Measurements from ENCODE around the gene CHST8. TPM values are rescaled to one million over a fixed set of nuclear protein-coding genes. Genes with fewer than 3 reads are reported as not detected.

CHST8 gene
- polyA plus RNA-seq, 1 of the 3 experiments (the other 2 are of a cell fraction): 0.05 TPM

DNA sequence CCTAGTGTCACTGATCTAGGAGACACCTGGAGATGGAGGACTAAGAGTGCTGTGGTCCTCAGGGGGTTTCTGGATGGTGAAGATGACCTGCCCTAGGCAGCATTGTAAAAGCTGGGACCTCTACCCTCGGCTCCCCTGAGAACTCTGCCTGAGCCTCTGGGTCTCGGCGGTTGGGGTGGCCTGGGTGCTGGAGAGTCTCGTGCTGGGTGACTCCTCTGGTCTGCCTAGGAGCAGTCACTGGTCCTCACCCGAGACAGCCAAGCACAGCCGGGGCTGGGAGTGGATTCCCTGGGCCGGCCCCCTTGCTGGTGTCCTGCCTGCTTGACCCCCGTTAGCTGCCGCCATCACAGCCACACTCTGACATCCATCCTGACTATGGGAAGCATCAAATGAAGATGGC lies 181.6 kb downstream of the CHST8 start:
- WGBS (ENCODE audit: low lambda C conversion rate): 94% methylated on average over 2 of the region's 9 CpGs
- Histone ChIP-seq H3K79me2 (ENCODE audit: insufficient read depth) (no peaks in the 10 kb centered on the region), H3K9me3 (no peaks in the 10 kb centered on the region), H3K9me2 (no peaks in the 10 kb centered on the region), H3F3A (replicated peaks; ENCODE audit: insufficient read depth) (no peaks in the 10 kb centered on the region), H3K27ac (ENCODE audit: low read depth in 2 of 2, low read length in 1 of 2) (no peak overlapping the region), H3K4me2 (no peak overlapping the region), H3K36me3 (replicated peaks in 1 of 2; ENCODE audit: control insufficient read depth in 1 of 2, insufficient read depth in 2 of 2, low read length in 1 of 2) (peaks cover 0 to 8% of the 10 kb centered on the region in 2 experiments), H4K20me1 (ENCODE audit: insufficient read depth) (no peaks in the 10 kb centered on the region), H3K4me3 (ENCODE audit: low read depth in 2 of 2, low read length in 1 of 2) (no peak overlapping the region), H2AFZ (ENCODE audit: low read depth) (no peak overlapping the region), H3K9ac (no peak overlapping the region), H3K4me1 (ENCODE audit: control insufficient read depth in 1 of 2, insufficient read depth in 2 of 2, low read depth in 1 of 2, low read length in 1 of 2) (peaks cover 0 to 34% of the 10 kb centered on the region in 2 experiments; a peak in 2 of 4 replicates), H3K27me3 (ENCODE audit: insufficient read depth) (no peaks in the 10 kb centered on the region)
- CTCF ChIA-PET: interaction anchor here (1.0 to 2.7 kb wide), 5 partner anchors 9 to 238 kb away, joined by 3 to 9 read pairs (median 5); no protein-coding TSS in a partner anchor
- TF ChIP-seq, protein P1, sequence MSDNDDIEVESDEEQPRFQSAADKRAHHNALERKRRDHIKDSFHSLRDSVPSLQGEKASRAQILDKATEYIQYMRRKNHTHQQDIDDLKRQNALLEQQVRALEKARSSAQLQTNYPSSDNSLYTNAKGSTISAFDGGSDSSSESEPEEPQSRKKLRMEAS (IDR thresholded peaks at IDR 0.05; ENCODE audit: low read depth): no peak
- no peak for TF ChIP-seq NRF1 (IDR thresholded peaks at IDR 0.05; ENCODE audit: low read depth, low read length)
- TF ChIP-seq JUND (IDR thresholded peaks at IDR 0.05): no peak
- TF ChIP-seq, protein P2, sequence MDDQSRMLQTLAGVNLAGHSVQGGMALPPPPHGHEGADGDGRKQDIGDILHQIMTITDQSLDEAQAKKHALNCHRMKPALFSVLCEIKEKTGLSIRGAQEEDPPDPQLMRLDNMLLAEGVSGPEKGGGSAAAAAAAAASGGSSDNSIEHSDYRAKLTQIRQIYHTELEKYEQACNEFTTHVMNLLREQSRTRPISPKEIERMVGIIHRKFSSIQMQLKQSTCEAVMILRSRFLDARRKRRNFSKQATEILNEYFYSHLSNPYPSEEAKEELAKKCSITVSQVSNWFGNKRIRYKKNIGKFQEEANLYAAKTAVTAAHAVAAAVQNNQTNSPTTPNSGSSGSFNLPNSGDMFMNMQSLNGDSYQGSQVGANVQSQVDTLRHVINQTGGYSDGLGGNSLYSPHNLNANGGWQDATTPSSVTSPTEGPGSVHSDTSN (IDR thresholded peaks at IDR 0.05): no peak
- no peak for TF ChIP-seq ELF1 (IDR thresholded peaks at IDR 0.05)
- TF ChIP-seq FOSL2 (IDR thresholded peaks at IDR 0.05; ENCODE audit: borderline replicate concordance, low read depth): no peak
- TF ChIP-seq CHD2 (IDR thresholded peaks at IDR 0.05; ENCODE audit: low read length, partially characterized antibody): no peak
- TF ChIP-seq FOXM1 (IDR thresholded peaks at IDR 0.05; ENCODE audit: low read depth): no peak
- TF ChIP-seq TCF12 (IDR thresholded peaks at IDR 0.05): no peak
- TF ChIP-seq EP300 (IDR thresholded peaks at IDR 0.05; ENCODE audit: borderline replicate concordance in 1 of 2, low read depth in 1 of 2, low read length in 1 of 2): no peak
- no peak for TF ChIP-seq SMC3 (IDR thresholded peaks at IDR 0.05; ENCODE audit: low read depth, low read length)
- no peak for TF ChIP-seq EZH2phosphoT487 (IDR thresholded peaks at IDR 0.05; ENCODE audit: borderline replicate concordance, low read depth)
- TF ChIP-seq, protein P3, sequence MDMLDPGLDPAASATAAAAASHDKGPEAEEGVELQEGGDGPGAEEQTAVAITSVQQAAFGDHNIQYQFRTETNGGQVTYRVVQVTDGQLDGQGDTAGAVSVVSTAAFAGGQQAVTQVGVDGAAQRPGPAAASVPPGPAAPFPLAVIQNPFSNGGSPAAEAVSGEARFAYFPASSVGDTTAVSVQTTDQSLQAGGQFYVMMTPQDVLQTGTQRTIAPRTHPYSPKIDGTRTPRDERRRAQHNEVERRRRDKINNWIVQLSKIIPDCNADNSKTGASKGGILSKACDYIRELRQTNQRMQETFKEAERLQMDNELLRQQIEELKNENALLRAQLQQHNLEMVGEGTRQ (IDR thresholded peaks at IDR 0.05; ENCODE audit: borderline replicate concordance, low read depth, low read length): no peak
- TF ChIP-seq RXRA (IDR thresholded peaks at IDR 0.05; ENCODE audit: borderline replicate concordance, low read depth): no peak
- TF ChIP-seq MEF2A (IDR thresholded peaks at IDR 0.05; ENCODE audit: borderline replicate concordance, low read depth): no peak
- TF ChIP-seq, protein P4, sequence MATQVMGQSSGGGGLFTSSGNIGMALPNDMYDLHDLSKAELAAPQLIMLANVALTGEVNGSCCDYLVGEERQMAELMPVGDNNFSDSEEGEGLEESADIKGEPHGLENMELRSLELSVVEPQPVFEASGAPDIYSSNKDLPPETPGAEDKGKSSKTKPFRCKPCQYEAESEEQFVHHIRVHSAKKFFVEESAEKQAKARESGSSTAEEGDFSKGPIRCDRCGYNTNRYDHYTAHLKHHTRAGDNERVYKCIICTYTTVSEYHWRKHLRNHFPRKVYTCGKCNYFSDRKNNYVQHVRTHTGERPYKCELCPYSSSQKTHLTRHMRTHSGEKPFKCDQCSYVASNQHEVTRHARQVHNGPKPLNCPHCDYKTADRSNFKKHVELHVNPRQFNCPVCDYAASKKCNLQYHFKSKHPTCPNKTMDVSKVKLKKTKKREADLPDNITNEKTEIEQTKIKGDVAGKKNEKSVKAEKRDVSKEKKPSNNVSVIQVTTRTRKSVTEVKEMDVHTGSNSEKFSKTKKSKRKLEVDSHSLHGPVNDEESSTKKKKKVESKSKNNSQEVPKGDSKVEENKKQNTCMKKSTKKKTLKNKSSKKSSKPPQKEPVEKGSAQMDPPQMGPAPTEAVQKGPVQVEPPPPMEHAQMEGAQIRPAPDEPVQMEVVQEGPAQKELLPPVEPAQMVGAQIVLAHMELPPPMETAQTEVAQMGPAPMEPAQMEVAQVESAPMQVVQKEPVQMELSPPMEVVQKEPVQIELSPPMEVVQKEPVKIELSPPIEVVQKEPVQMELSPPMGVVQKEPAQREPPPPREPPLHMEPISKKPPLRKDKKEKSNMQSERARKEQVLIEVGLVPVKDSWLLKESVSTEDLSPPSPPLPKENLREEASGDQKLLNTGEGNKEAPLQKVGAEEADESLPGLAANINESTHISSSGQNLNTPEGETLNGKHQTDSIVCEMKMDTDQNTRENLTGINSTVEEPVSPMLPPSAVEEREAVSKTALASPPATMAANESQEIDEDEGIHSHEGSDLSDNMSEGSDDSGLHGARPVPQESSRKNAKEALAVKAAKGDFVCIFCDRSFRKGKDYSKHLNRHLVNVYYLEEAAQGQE (IDR thresholded peaks at IDR 0.05; ENCODE audit: low read depth, low read length): no peak
- TF ChIP-seq NFIC (IDR thresholded peaks at IDR 0.05; ENCODE audit: borderline replicate concordance): no peak
- no peak for DNase-seq
- POLR2A ChIA-PET: no interaction called here

Data from SK-N-SH (cell line).